Adrenal gland (tissue), 5 donors: ENCODE results near the gene MSL2.

Source experiments
- CTCF ChIP-seq, 6 experiments: fragments of 450-650 bp in 4 of 6; fragments of 200-600 bp in 2 of 6; sonication (generic) in 1 of 6; IDR thresholded peaks; 1 replicate in 5 of 6; 2 replicates in 1 of 6; pipeline versions ENCODE4 v1.5.1 to v1.8.0; 2016 to 2021; ENCODE audit warnings: antibody characterized with exemption in 6 of 6, mild to moderate bottlenecking in 2 of 6, moderate library complexity in 1 of 6
- POLR2A ChIP-seq, 2 donors: fragments of 450-650 bp; IDR thresholded peaks; one replicate each; pipeline ENCODE4 v1.6.1; 2017; ENCODE audit warnings: antibody characterized with exemption in 2 of 2, mild to moderate bottlenecking in 2 of 2, moderate library complexity in 1 of 2
- donor health status: DM: no; HTN: no; CAD: no.

GRCh38 chr3:136245691-136246090 is 49.6 kb upstream of the MSL2 start:
- TF ChIP-seq CTCF (IDR thresholded peaks at IDR 0.05) (no peak), POLR2A (IDR thresholded peaks at IDR 0.05) (no peak)
